SK-N-SH treated with all-trans-retinoic acid at 6 μM for 48 hours (cell line): Measurements from ENCODE around the gene SLC37A4.
"Not testable (repeated sequence)": the region's sequence is repeated elsewhere in the genome, so short reads cannot be mapped to it uniquely, and the experiment has no call there.

ENCODE experiments used
- ATAC-seq: fragments of 200-7000 bp; cut with Tn5 transposase; 3 replicates; pipeline ENCODE4 v1.9.1; 2020; ENCODE audit warnings: mild to moderate bottlenecking, moderate library complexity
- ARNTL ChIP-seq: fragments of 450-650 bp; formaldehyde crosslinking; IDR thresholded peaks from 2 replicates; pipeline ENCODE4 v1.5.0; 2020; ENCODE audit warnings: low read depth, mild to moderate bottlenecking, moderate library complexity, borderline replicate concordance
- BACH2 ChIP-seq: fragments of 250-450 bp; sonication (Bioruptor Pico); IDR thresholded peaks from 2 replicates; pipeline ENCODE4 v1.9.0; 2021; ENCODE audit warnings: mild to moderate bottlenecking, borderline replicate concordance
- CREB5 ChIP-seq: fragments of 250-450 bp; sonication (Bioruptor Pico); IDR thresholded peaks from 2 replicates; pipeline ENCODE4 v1.5.1; 2020; ENCODE audit warnings: low read depth, mild to moderate bottlenecking, moderate library complexity
- ESRRG ChIP-seq: fragments of 250-450 bp; sonication (Bioruptor Pico); IDR thresholded peaks from 2 replicates; pipeline ENCODE4 v1.6.1; 2021; ENCODE audit warnings: mild to moderate bottlenecking
- GLIS3 ChIP-seq: fragments of 250-450 bp; sonication (Bioruptor Pico); IDR thresholded peaks from 2 replicates; pipeline ENCODE4 v1.5.0; 2020; ENCODE audit warnings: mild to moderate bottlenecking, moderate library complexity
- ISL1 ChIP-seq: fragments of 250-450 bp; sonication (Bioruptor Pico); IDR thresholded peaks from 2 replicates; pipeline ENCODE4 v2.1.2; 2022; ENCODE audit warnings: mild to moderate bottlenecking, moderate library complexity
- PATZ1 ChIP-seq: fragments of 250-450 bp; sonication (Bioruptor Pico); IDR thresholded peaks from 2 replicates; pipeline ENCODE4 v1.8.0; 2020; ENCODE audit warnings: mild to moderate bottlenecking, moderate library complexity, borderline replicate concordance
- POU6F1 ChIP-seq: fragments of 250-450 bp; sonication (Bioruptor Pico); IDR thresholded peaks from 2 replicates; pipeline ENCODE4 v1.8.0; 2021; ENCODE audit warnings: low read depth, mild to moderate bottlenecking, moderate library complexity, borderline replicate concordance
- PPARA ChIP-seq: fragments of 250-450 bp; sonication (Bioruptor Pico); IDR thresholded peaks from 2 replicates; pipeline ENCODE4 v1.5.0; 2020; ENCODE audit warnings: mild to moderate bottlenecking, borderline replicate concordance
- RARB ChIP-seq: fragments of 250-450 bp; sonication (Bioruptor Pico); IDR thresholded peaks from 2 replicates; pipeline ENCODE4 v1.8.0; 2021; ENCODE audit warnings: mild to moderate bottlenecking, moderate library complexity
- SNAI2 ChIP-seq: fragments of 250-450 bp; sonication (Bioruptor Pico); IDR thresholded peaks from 2 replicates; pipeline ENCODE4 v1.5.0; 2020; ENCODE audit warnings: mild to moderate bottlenecking, moderate library complexity
- TCF4 ChIP-seq: fragments of 250-450 bp; sonication (Bioruptor Pico); IDR thresholded peaks from 2 replicates; pipeline ENCODE4 v1.8.0; 2021; ENCODE audit warnings: mild to moderate bottlenecking, moderate library complexity, borderline replicate concordance
- TOX ChIP-seq: fragments of 250-450 bp; sonication (Bioruptor Pico); IDR thresholded peaks from 2 replicates; pipeline ENCODE4 v1.8.0; 2021; ENCODE audit warnings: mild to moderate bottlenecking, moderate library complexity, borderline replicate concordance
- ZC3H10 ChIP-seq: fragments of 250-450 bp; sonication (Bioruptor Pico); IDR thresholded peaks from 2 replicates; pipeline ENCODE4 v1.5.1; 2021; ENCODE audit warnings: mild to moderate bottlenecking, moderate library complexity
- ZFP3 ChIP-seq: fragments of 250-450 bp; sonication (Bioruptor Pico); IDR thresholded peaks from 2 replicates; pipeline ENCODE4 v1.5.0; 2020; ENCODE audit warnings: mild to moderate bottlenecking, moderate library complexity
- ZFP30 ChIP-seq: fragments of 450-650 bp; formaldehyde crosslinking; IDR thresholded peaks from 2 replicates; pipeline ENCODE4 v1.5.0; 2022; ENCODE audit warnings: mild to moderate bottlenecking, moderate library complexity
- ZNF565 ChIP-seq: fragments of 450-650 bp; formaldehyde crosslinking; conservative IDR thresholded peaks from 2 replicates; pipeline ENCODE4 v1.5.0; 2020; ENCODE audit warnings: low read depth, mild to moderate bottlenecking, moderate library complexity
- ZNF70 ChIP-seq: fragments of 450-650 bp; formaldehyde crosslinking; IDR thresholded peaks from 2 replicates; pipeline ENCODE4 v1.5.0; 2020; ENCODE audit warnings: mild to moderate bottlenecking, moderate library complexity

The SLC37A4 gene

GRCh38 chr11:118984825-118985224 is 45.9 kb downstream of the SLC37A4 start:
- ATAC-seq: no peak; the same call in 2 of the 3 replicates
- TF ChIP-seq TCF4 (CRISPR knock-in tag): no peak
- TF ChIP-seq ZFP30 (CRISPR knock-in tag): no peak
- TF ChIP-seq PPARA (CRISPR knock-in tag): no peak
- TF ChIP-seq POU6F1 (CRISPR knock-in tag): no peak
- no peak for TF ChIP-seq ZFP3 (CRISPR knock-in tag)
- TF ChIP-seq BACH2 (CRISPR knock-in tag): no peak
- no peak for TF ChIP-seq ZC3H10
- no peak for TF ChIP-seq ISL1 (CRISPR knock-in tag)
- no peak for TF ChIP-seq RARB (CRISPR knock-in tag)
- TF ChIP-seq TOX (CRISPR knock-in tag): no peak
- no peak for TF ChIP-seq ARNTL (CRISPR knock-in tag)
- no peak for TF ChIP-seq GLIS3 (CRISPR knock-in tag)
- TF ChIP-seq ESRRG (CRISPR knock-in tag): no peak
- no peak for TF ChIP-seq SNAI2 (CRISPR knock-in tag)
- no peak for TF ChIP-seq ZNF70 (CRISPR knock-in tag)
- no peak for TF ChIP-seq CREB5 (CRISPR knock-in tag)

- ATAC-seq: not testable (repeated sequence)
Observed at GRCh38 chr11:118984337-118984736, 46.3 kb downstream of the SLC37A4 start.

- no peak for ATAC-seq
- TF ChIP-seq CREB5 (CRISPR knock-in tag): no peak
- TF ChIP-seq PATZ1 (CRISPR knock-in tag): no peak
- TF ChIP-seq GLIS3 (CRISPR knock-in tag): no peak
- TF ChIP-seq ZNF565 (CRISPR knock-in tag): no peak
- no peak for TF ChIP-seq TCF4 (CRISPR knock-in tag)
- no peak for TF ChIP-seq ARNTL (CRISPR knock-in tag)
- TF ChIP-seq PPARA (CRISPR knock-in tag): no peak
- no peak for TF ChIP-seq ZNF70 (CRISPR knock-in tag)
Observed at GRCh38 chr11:118980191-118980881, 50.3 kb downstream of the SLC37A4 start.

- TF ChIP-seq SNAI2 (CRISPR knock-in tag): no peak
- no peak for TF ChIP-seq ARNTL (CRISPR knock-in tag)
- ATAC-seq: no peak
Observed at GRCh38 chr11:118979434-118979833, 51.2 kb downstream of the SLC37A4 start.
